CD8-positive, alpha-beta memory T cell (primary cell): Measurements from ENCODE around the gene ETV6. TPM values are rescaled to one million over a fixed set of nuclear protein-coding genes. Genes with fewer than 3 reads are reported as not detected.

ENCODE experiments used
- CTCF ChIA-PET: fragments of 350-600 bp; sonication (Branson Sonifier 250); formaldehyde crosslinking; loops from one replicate; lab custom pipeline; 2021; ENCODE audit warnings: antibody characterized with exemption; lab: Charles Lee
- POLR2A ChIA-PET: fragments of 350-600 bp; sonication (Branson Sonifier 250); formaldehyde crosslinking; loops from one replicate; lab custom pipeline; 2021; ENCODE audit warnings: antibody characterized with exemption; lab: Charles Lee
- DNase-seq, 5 donors: peaks; one replicate each; pipeline versions ENCODE4 v3.0.0 to v3.0.0-alpha.2; 2020 to 2022; ENCODE audit warnings: mixed read lengths in 1 of 5
- H3K27ac ChIP-seq: one replicate; pipeline ENCODE4 v1.7.0; 2013; ENCODE audit warnings: low read depth, mild to moderate bottlenecking, low read length, moderate library complexity
- H3K27me3 ChIP-seq: 2 replicates; pipeline ENCODE4 v1.7.0; 2013; ENCODE audit warnings: low read length, mild to moderate bottlenecking; ENCODE audit not compliant: insufficient read depth, poor library complexity, severe bottlenecking
- H3K36me3 ChIP-seq: 2 replicates; pipeline ENCODE4 v1.7.0; 2013; ENCODE audit warnings: mild to moderate bottlenecking, low read length, moderate library complexity; ENCODE audit not compliant: insufficient read depth
- H3K4me1 ChIP-seq: 2 replicates; pipeline ENCODE4 v1.7.0; 2013; ENCODE audit warnings: mild to moderate bottlenecking, low read length, moderate library complexity; ENCODE audit not compliant: insufficient read depth
- H3K4me3 ChIP-seq: 2 replicates; pipeline ENCODE4 v1.7.0; 2013; ENCODE audit warnings: mild to moderate bottlenecking, low read length
- H3K9me3 ChIP-seq: 2 replicates; pipeline ENCODE4 v1.7.0; 2013; ENCODE audit warnings: mild to moderate bottlenecking, low read length
- H3K27ac Mint-ChIP-seq, 8 donors: one replicate each; pipeline ENCODE4 v1.8.0; 2020 to 2021; ENCODE audit warnings: mixed read lengths in 8 of 8, mild to moderate bottlenecking in 6 of 8, inconsistent platforms in 3 of 8, moderate library complexity in 3 of 8
- H3K27me3 Mint-ChIP-seq, 2 donors: one replicate each; pipeline ENCODE4 v1.8.0; 2020 to 2021; ENCODE audit warnings: mixed read lengths in 2 of 2, mild to moderate bottlenecking in 1 of 2, moderate library complexity in 1 of 2
- H3K36me3 Mint-ChIP-seq, 3 donors: one replicate each; pipeline ENCODE4 v1.8.0; 2020 to 2021; ENCODE audit warnings: mixed read lengths in 3 of 3, inconsistent platforms in 1 of 3, mild to moderate bottlenecking in 1 of 3
- H3K4me1 Mint-ChIP-seq, 3 donors: one replicate each; pipeline ENCODE4 v1.8.0; 2020 to 2021; ENCODE audit warnings: mixed read lengths in 3 of 3, inconsistent platforms in 1 of 3, mild to moderate bottlenecking in 1 of 3
- H3K4me3 Mint-ChIP-seq, 7 donors: one replicate each; pipeline ENCODE4 v1.8.0; 2020 to 2021; ENCODE audit warnings: mixed read lengths in 7 of 7, mild to moderate bottlenecking in 6 of 7, moderate library complexity in 4 of 7, inconsistent platforms in 2 of 7
- H3K9me3 Mint-ChIP-seq, 5 donors: one replicate each; pipeline ENCODE4 v1.8.0; 2020 to 2022; ENCODE audit warnings: mixed read lengths in 5 of 5, mild to moderate bottlenecking in 3 of 5, moderate library complexity in 2 of 5, inconsistent platforms in 1 of 5
- polyA plus RNA-seq: library from polyadenylated mRNA; unstranded; fragments of 300-500 nt; fragmentation: Illumina TruSeq; gene quantifications from one replicate; pipeline ENCODE4 v1.2.3, GENCODE V29; 2021
- total RNA-seq, 2 experiments: library from RNA; stranded (reverse); gene quantifications; one replicate each; pipeline ENCODE4 v1.2.3, GENCODE V29; 2021

The ETV6 gene
- total and polyA plus RNA-seq, 3 experiments from 2014 or later, result 6.0 to 51.5 (median 49.3) TPM

DNA sequence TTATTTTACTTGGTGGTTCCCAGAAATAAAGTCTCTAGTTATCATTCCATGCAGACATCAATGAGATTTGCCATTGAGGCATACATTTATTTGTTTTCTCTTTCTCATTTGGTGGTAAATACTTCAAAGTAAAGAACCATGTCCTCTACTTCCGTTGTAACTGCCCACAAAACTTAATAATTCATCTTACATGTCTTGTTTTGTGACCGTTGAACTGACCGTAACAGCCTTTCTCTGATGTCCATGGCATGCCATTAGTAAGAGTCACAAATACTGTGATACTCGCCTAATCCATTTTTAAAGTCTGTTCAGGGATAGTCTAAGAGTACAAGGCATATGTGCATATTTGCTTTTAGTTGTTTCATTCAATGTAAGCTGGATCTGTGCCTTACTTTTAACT is 145.3 kb downstream of the ETV6 start:
- H3K9me3 Mint-ChIP-seq, result no peaks in the 10 kb centered on the region
- ChIA-PET CTCF (no interaction called here), POLR2A (no interaction called here)
- peaks cover 30 to 48% (median 40%) of the 10 kb centered on the region in 3 donors for H3K4me1 Mint-ChIP-seq
- Histone ChIP-seq H3K4me1 (peaks cover 15% of the 10 kb centered on the region), H3K27me3 (no peaks in the 10 kb centered on the region), H3K36me3 (no peaks in the 10 kb centered on the region), H3K27ac (no peak overlapping the region), H3K4me3 (no peak overlapping the region), H3K9me3 (no peaks in the 10 kb centered on the region)
- H3K27me3 Mint-ChIP-seq, result no peaks in the 10 kb centered on the region
- DNase-seq, result no peak
- peaks cover 0 to 16% (median 7%) of the 10 kb centered on the region in 3 donors for H3K36me3 Mint-ChIP-seq
- H3K27ac Mint-ChIP-seq, result no peak overlapping the region
- H3K4me3 Mint-ChIP-seq, result no peak overlapping the region

DNA sequence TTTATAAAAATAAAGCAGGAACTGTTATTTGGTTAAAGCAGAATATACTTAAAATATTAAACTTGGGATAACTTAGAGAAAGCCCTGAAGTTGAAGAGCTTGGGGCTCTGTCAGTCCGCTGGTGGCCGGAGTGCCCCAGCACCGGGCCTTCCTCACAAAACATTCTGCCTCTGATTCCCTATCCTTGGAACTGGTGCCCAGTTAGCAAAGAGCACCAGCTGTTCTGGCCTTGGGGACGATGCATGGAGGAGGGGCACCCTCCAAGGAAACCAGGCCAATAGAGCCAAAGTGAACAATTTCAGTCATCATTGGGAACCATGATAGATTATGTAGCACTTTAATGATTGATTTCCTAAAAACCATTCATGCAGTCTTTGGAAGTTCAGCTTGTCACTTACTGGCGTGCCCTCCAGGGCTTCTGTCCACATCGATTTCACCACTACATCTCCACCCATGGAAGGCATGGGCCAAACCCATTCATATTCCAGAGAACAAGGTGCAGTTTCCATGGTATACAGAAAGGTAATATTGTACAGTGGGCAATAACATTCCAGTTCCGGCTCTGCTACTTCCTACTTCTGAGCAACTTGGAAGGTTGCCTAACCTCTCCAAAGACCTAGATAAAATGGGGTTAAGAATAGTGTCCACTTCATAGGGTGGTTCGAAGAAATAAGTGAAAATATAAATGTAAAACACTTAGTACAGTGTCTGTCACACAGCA is 145.9 kb downstream of the ETV6 start:
- Histone ChIP-seq H3K4me3 (no peak overlapping the region), H3K27ac (no peak overlapping the region), H3K4me1 (peaks cover 15% of the 10 kb centered on the region), H3K36me3 (no peaks in the 10 kb centered on the region), H3K27me3 (no peaks in the 10 kb centered on the region), H3K9me3 (no peaks in the 10 kb centered on the region)
- CTCF ChIA-PET, result no interaction called here
- DNase-seq, result no peak
- peaks cover 0 to 11% (median 6%) of the 10 kb centered on the region in 3 donors for H3K36me3 Mint-ChIP-seq
- H3K27ac Mint-ChIP-seq, result no peak overlapping the region
- H3K27me3 Mint-ChIP-seq, result no peaks in the 10 kb centered on the region
- peaks cover 31 to 49% (median 40%) of the 10 kb centered on the region in 3 donors for H3K4me1 Mint-ChIP-seq
- POLR2A ChIA-PET, result no interaction called here
- no peaks in the 10 kb centered on the region for H3K9me3 Mint-ChIP-seq
- H3K4me3 Mint-ChIP-seq, result no peak overlapping the region

DNA sequence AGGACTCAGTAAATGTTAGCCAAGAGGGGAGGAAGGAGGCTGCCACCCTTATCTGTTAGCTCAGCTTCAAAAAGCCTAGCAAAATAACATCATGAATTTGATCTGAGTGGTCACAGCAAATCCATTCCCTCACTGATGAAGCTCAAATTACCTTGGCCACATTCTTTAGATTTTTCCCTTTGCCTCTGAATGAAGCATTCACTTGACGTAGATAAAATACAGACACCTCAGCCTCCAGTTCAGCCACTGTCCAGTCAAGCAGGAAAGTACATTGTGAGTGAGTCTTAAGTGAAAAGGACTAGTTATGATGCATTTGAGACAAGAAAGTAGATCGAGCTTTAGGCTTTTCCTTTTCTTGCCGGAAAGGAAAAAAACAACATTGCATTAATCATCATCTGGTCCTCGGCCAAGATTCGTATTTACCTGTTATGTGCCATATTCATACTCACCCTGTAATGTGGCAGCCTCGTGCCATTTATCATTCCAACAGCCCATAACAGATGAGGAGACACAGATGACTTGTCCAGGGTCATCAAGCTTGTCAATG is 146.5 kb downstream of the ETV6 start:
- H3K4me3 Mint-ChIP-seq, result no peak overlapping the region
- no peak overlapping the region for H3K27ac Mint-ChIP-seq
- Histone ChIP-seq H3K4me1 (peaks cover 15% of the 10 kb centered on the region), H3K9me3 (no peaks in the 10 kb centered on the region), H3K4me3 (no peak overlapping the region), H3K27me3 (no peaks in the 10 kb centered on the region), H3K36me3 (no peaks in the 10 kb centered on the region), H3K27ac (no peak overlapping the region)
- H3K4me1 Mint-ChIP-seq, result peaks cover 32 to 55% (median 41%) of the 10 kb centered on the region in 3 donors
- POLR2A ChIA-PET, result no interaction called here
- H3K9me3 Mint-ChIP-seq, result no peaks in the 10 kb centered on the region
- no peak for DNase-seq
- no peaks in the 10 kb centered on the region for H3K27me3 Mint-ChIP-seq
- H3K36me3 Mint-ChIP-seq, result peaks cover 0 to 10% (median 5%) of the 10 kb centered on the region in 3 donors
- CTCF ChIA-PET, result no interaction called here

DNA sequence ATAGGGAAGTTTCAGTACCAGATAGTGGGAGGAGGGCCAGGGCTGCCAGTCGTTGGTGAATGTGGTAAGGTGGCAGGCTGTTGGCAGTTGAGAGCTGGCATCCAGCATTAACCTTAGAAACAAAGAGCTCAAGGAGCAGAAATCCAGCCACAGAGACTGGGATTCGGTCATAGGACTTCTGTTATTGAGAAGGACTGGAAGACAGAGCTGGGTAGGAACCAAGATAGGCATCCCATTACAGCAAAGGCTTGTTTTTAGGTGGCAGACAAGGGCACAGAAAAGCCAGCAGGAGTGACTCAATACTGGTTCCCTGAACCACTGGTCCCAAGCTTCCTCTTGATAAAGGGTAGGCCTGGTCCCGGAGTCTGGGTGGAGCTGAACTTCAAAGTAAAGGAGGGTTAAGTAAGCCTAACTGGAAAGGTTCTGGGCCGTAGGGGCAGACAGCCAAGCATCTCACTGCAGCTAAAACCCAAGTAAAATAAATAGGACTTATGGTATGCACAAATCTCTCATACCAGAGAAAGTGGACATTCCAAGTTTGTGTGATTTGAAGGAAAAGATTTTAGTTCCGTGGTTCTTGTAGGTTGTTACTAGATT is 147.9 kb downstream of the ETV6 start:
- H3K27ac Mint-ChIP-seq, result peak overlapping the region in 1 of 8 donors; percentile 62
- H3K4me3 Mint-ChIP-seq, result no peak overlapping the region
- peaks cover 15% of the 10 kb centered on the region for H3K4me1 ChIP-seq
- H3K27me3 ChIP-seq, result no peaks in the 10 kb centered on the region
- H3K4me1 Mint-ChIP-seq, result peaks cover 35 to 66% (median 53%) of the 10 kb centered on the region in 3 donors
- no peak overlapping the region for H3K4me3 ChIP-seq
- H3K36me3 Mint-ChIP-seq, result peaks cover 0 to 2% (median 1%) of the 10 kb centered on the region in 3 donors
- ChIA-PET CTCF (interaction anchor here (1.4 kb wide), 1 partner anchor 93 kb away, joined by 3 read pairs; no protein-coding TSS in a partner anchor), POLR2A (no interaction called here)
- no peaks in the 10 kb centered on the region for H3K9me3 Mint-ChIP-seq
- no peaks in the 10 kb centered on the region for H3K27me3 Mint-ChIP-seq
- no peaks in the 10 kb centered on the region for H3K9me3 ChIP-seq
- DNase-seq, result no peak
- H3K27ac ChIP-seq, result no peak overlapping the region
- no peaks in the 10 kb centered on the region for H3K36me3 ChIP-seq

DNA sequence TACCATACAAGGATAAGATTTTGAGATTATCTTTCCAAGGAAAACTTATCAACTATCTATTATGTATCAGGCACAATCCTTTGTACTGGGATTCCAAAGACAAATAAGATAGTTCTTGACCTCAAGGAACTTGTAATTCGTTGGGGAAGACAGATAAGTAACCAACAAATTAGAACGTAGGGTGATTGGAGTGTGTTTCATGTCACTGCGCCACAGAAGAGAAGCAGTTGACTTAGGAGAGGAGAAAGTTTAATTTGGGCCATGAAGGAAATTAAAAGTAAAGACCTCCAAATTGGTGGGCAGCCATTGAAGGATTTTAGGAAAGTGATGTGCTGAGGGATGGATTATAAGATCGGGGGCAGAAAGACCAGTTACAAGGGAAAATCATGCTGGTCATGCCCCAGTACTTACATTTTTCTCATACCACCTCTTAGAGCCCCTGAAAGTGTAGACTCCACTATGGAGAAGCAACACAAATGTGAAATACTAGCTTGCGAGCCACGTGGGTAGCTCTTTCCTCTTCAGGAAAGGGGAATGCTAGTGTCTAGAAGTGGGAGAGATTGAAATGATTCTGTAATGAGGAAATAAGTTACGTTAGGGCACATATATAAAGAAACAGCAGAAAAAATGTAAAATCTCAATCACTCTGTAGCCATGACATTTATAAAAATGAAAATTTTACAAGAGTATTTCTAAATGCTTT is 148.7 kb downstream of the ETV6 start:
- Mint-ChIP-seq H3K27ac (peak overlapping the region in 3 of 8 donors; percentile 38 to 67 (median 62)), H3K9me3 (no peaks in the 10 kb centered on the region), H3K4me3 (no peak overlapping the region), H3K36me3 (peaks cover 0 to 2% (median 0%) of the 10 kb centered on the region in 3 donors), H3K4me1 (peaks cover 35 to 72% (median 55%) of the 10 kb centered on the region in 3 donors), H3K27me3 (no peaks in the 10 kb centered on the region)
- no peaks in the 10 kb centered on the region for H3K27me3 ChIP-seq
- H3K9me3 ChIP-seq, result no peaks in the 10 kb centered on the region
- H3K4me1 ChIP-seq, result peaks cover 15% of the 10 kb centered on the region
- no peak for DNase-seq
- CTCF ChIA-PET, result interaction anchor here (1.6 kb wide), 1 partner anchor 163 kb away, joined by 3 read pairs; no protein-coding TSS in a partner anchor
- H3K36me3 ChIP-seq, result no peaks in the 10 kb centered on the region
- no peak overlapping the region for H3K27ac ChIP-seq
- POLR2A ChIA-PET, result no interaction called here
- H3K4me3 ChIP-seq, result no peak overlapping the region

DNA sequence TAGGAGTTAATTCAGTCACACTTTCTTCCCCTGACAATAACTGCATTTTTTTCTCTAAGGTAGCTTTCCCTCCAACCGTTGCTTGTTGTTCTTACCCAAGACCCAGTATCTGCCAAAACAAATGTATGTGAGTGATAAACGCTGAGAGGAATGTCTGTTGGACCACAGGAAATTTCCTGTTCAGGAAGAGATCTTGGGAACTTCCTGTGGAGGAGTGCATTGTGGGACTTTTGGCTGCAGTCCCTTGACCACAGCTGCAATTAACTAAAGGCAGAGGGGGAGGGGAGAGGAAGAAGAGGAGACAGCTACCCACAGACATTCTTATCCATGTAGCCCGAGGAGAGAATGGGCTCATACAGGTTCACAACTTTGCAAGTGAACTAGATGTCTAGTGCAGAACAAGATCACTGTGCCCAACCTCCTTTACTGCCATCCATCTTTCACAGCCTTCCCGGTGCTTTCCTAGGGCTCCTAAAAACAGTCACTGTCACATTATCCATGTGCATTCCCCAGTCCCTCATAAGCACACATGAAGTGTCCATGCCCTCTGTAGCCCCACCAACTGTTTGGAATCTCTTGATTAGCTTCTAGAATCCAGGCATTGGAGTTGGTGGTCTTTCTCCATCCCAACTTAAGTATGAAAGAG is 149.5 kb downstream of the ETV6 start:
- Mint-ChIP-seq H3K4me3 (peak overlapping the region in 3 of 7 donors; percentile 37 to 56 (median 39)), H3K27ac (peak overlapping the region in 4 of 8 donors; percentile 25 to 67 (median 60)), H3K27me3 (no peaks in the 10 kb centered on the region), H3K9me3 (no peaks in the 10 kb centered on the region), H3K4me1 (peaks cover 35 to 69% (median 55%) of the 10 kb centered on the region in 3 donors), H3K36me3 (peaks cover 0 to 2% (median 0%) of the 10 kb centered on the region in 3 donors)
- Histone ChIP-seq H3K4me3 (no peak overlapping the region), H3K4me1 (peaks cover 15% of the 10 kb centered on the region), H3K36me3 (no peaks in the 10 kb centered on the region), H3K27ac (no peak overlapping the region), H3K9me3 (no peaks in the 10 kb centered on the region), H3K27me3 (no peaks in the 10 kb centered on the region)
- CTCF ChIA-PET, result interaction anchor here (1.6 kb wide), 1 partner anchor 164 kb away, joined by 3 read pairs; no protein-coding TSS in a partner anchor
- no peak for DNase-seq
- POLR2A ChIA-PET, result no interaction called here

DNA sequence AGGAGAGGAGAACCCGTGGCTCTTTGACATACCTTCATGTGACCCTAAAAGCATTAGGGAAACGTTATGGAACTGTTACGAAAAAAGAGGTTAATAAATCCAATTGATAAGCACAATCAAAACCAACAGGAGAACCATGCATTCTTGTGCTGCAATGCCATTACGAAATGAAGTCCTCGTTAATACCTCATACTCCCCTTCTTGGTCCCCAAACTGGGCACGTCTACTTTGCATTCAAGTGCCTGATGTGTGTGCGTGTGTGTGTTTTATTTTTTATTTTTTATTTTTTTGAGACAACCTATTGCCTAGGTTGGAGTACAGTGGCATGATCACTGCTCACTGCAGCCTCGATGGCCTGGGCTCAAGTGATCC is 150.0 kb downstream of the ETV6 start:
- POLR2A ChIA-PET, result no interaction called here
- Mint-ChIP-seq H3K9me3 (no peaks in the 10 kb centered on the region), H3K36me3 (peaks cover 0 to 6% (median 3%) of the 10 kb centered on the region in 3 donors), H3K27me3 (peaks cover 0 to 4% of the 10 kb centered on the region in 2 donors), H3K4me1 (peaks cover 38 to 74% (median 55%) of the 10 kb centered on the region in 3 donors), H3K27ac (no peak overlapping the region), H3K4me3 (no peak overlapping the region)
- no peaks in the 10 kb centered on the region for H3K36me3 ChIP-seq
- no peak overlapping the region for H3K27ac ChIP-seq
- no peaks in the 10 kb centered on the region for H3K27me3 ChIP-seq
- H3K4me3 ChIP-seq, result no peak overlapping the region
- no peak for DNase-seq
- H3K4me1 ChIP-seq, result peaks cover 15% of the 10 kb centered on the region
- CTCF ChIA-PET, result interaction anchor here (1.6 kb wide), 1 partner anchor 164 kb away, joined by 3 read pairs; no protein-coding TSS in a partner anchor
- H3K9me3 ChIP-seq, result no peaks in the 10 kb centered on the region
